ENCODE data around the gene UBE2F.

Gene UBE2F

DNA sequence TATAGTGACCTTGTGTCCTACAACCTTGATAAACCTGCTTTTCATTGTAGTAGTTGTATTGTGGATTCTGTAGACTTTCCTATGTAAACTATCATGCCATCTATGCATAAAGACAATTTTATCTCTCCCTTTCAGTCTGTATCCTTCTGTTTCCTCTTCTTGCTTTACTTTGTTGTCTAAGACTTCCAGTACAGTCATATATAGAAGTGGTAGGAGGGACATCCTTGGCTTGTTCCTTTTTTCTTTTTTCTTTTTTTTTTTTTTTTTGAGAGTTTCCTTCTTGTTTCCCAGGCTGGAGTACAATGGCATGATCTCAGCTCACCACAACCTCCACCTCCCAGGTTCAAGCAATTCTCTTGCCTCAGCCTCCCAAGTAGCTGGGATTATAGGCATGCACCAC lies 39.7 kb downstream of the UBE2F start:
- no peak overlapping the region for H3K27ac Mint-ChIP-seq
- no peak for DNase-seq
- H3K36me3 Mint-ChIP-seq (ENCODE audit: low read depth), result peaks cover 56% of the 10 kb centered on the region
- no peaks in the 10 kb centered on the region for H3K27me3 Mint-ChIP-seq
- no peak overlapping the region for H3K4me3 Mint-ChIP-seq
- peaks cover 77% of the 10 kb centered on the region for H3K4me1 Mint-ChIP-seq (ENCODE audit: low read depth)
- H3K9me3 Mint-ChIP-seq, result no peaks in the 10 kb centered on the region

DNA sequence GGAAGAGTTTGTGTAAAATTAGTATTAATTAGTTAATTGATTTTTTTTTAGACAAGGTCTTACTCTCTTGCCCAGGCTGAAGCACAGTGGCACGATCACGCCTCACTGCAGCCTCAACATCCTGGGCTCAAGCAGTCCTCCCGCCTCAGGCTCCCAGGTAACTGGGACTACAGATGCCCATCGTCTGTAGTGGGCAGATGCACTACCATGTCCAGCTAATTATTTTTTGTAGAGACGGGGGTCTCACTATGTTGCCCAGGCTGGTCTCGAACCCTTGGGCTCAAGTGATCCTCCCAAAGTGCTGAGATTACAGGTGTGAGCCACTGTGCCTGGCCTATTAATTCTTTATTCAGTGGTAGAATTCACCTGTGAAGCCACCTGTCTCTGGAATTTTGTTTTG lies 41.1 kb downstream of the UBE2F start:
- DNase-seq, result no peak
- H3K4me1 Mint-ChIP-seq (ENCODE audit: low read depth), result peaks cover 68% of the 10 kb centered on the region
- H3K27ac Mint-ChIP-seq, result no peak overlapping the region
- H3K36me3 Mint-ChIP-seq (ENCODE audit: low read depth), result peaks cover 65% of the 10 kb centered on the region
- H3K27me3 Mint-ChIP-seq, result no peaks in the 10 kb centered on the region
- H3K4me3 Mint-ChIP-seq, result no peak overlapping the region
- no peaks in the 10 kb centered on the region for H3K9me3 Mint-ChIP-seq

DNA sequence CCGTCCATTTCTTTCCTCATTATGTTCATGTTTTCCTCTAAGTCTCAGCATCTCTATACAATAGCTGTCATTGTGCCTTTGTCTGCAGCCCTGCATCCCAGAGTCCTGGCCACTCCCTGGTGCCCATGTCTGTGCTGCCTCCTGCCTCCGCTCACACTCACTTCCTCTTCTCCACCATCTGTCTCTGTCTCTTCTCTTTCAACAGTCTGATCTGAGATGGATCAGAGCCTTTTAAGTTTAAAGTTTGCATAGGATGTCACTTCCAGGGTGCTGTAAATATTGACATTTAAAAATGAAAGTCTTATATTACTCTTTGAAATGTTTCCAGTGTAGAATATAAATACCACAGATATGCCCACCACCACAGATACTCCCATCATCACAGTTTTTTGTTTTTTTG lies 42.7 kb downstream of the UBE2F start:
- Mint-ChIP-seq H3K4me1 (ENCODE audit: low read depth) (peaks cover 51% of the 10 kb centered on the region), H3K9me3 (no peaks in the 10 kb centered on the region), H3K36me3 (ENCODE audit: low read depth) (peaks cover 64% of the 10 kb centered on the region), H3K27ac (peak overlapping the region; percentile 39), H3K4me3 (no peak overlapping the region), H3K27me3 (no peaks in the 10 kb centered on the region)
- no peak for DNase-seq

DNA sequence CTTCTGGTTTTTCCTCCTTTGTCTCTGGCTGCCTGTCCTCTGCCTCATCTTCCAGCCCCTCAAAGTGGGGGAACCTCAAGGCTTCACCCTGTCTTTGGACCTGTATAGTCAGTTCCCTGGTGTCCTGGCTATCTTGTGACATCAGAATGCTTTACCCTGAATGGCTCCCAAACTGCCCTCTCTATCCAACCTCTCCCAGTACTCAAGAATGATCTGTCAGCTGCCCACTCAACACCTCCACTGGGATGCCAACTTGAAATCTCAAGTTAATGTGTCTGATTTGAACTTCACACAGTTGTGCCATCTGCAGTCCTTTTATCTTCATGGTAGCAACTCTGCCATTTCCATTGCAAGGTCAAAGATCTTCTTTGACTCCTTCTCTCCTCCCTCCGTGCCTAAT lies 43.8 kb downstream of the UBE2F start:
- no peaks in the 10 kb centered on the region for H3K9me3 Mint-ChIP-seq
- no peak overlapping the region for H3K4me3 Mint-ChIP-seq

DNA sequence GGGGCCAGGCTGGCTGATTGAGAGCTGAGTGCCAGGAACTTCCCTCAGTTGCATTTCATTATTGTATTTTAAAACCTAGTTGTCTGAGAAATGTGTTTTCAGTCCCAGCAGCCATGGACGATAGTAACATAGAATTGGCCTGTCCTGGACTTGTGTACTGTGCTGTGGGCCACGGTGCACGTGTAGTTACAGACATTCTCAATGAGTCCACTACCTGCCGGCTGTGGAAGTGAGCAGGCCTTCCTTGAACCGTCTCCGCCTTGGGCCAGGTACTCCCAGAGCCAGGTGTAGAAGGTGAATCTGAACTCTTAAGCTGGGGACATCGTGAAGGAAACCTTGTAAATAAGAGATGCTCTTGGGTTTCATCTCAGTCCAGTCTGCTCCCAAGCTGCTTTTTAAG lies 47.0 kb downstream of the UBE2F start:
- Mint-ChIP-seq H3K36me3 (ENCODE audit: low read depth) (peaks cover 58% of the 10 kb centered on the region), H3K27ac (no peak overlapping the region), H3K4me3 (no peak overlapping the region), H3K27me3 (no peaks in the 10 kb centered on the region), H3K4me1 (ENCODE audit: low read depth) (peaks cover 27% of the 10 kb centered on the region), H3K9me3 (no peaks in the 10 kb centered on the region)
- no peak for DNase-seq

More for the DNA sequence above, 43.8 kb downstream of the UBE2F start:
- Mint-ChIP-seq H3K4me1 (ENCODE audit: low read depth) (peaks cover 48% of the 10 kb centered on the region), H3K36me3 (ENCODE audit: low read depth) (peaks cover 62% of the 10 kb centered on the region), H3K27ac (peak overlapping the region; percentile 1), H3K27me3 (no peaks in the 10 kb centered on the region)
- DNase-seq, result no peak

DNA sequence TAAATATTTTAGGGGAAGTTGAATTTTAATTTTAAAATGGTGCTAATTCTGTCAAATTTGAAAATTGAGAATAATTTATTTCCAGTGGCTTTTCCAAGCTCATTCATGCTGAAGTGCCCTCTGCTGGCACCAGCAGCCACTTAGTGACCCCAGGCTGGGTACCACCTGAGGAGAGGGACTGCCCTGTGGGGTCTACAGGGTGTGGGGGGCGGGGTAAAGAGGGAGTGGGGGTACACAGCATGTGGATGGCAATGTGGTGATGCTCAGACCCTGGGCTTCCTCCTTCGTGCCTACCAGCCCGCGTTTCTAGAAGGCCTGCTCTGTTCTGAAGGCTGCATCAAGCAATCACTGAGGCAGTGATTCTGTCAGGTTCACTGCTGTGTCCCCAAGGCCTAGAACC lies 48.9 kb downstream of the UBE2F start:
- no peak for DNase-seq
- Mint-ChIP-seq H3K27me3 (no peaks in the 10 kb centered on the region), H3K4me3 (no peak overlapping the region), H3K9me3 (no peaks in the 10 kb centered on the region), H3K27ac (no peak overlapping the region), H3K4me1 (ENCODE audit: low read depth) (peaks cover 12% of the 10 kb centered on the region), H3K36me3 (ENCODE audit: low read depth) (peaks cover 72% of the 10 kb centered on the region)

DNA sequence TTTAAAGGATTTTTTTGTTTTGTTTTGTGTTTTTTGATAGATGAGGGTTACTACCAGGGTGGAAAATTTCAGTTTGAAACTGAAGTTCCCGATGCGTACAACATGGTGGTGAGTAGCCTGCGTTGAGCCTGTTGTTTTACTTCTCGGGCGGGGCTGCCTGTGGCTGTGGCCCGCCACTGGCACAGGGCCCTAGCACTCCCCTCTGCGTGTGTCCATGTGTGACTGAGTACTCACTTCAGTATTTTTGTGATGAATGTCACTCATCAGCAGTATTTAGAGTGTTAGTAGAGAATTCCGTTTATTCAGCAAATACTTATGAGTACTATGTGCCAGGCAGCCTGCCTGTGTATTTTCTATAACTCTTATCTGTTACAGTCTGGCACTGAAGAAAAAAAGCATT lies 49.7 kb downstream of the UBE2F start:
- Mint-ChIP-seq H3K27me3 (no peaks in the 10 kb centered on the region), H3K36me3 (ENCODE audit: low read depth) (peaks cover 72% of the 10 kb centered on the region), H3K9me3 (no peaks in the 10 kb centered on the region), H3K4me3 (no peak overlapping the region), H3K27ac (no peak overlapping the region), H3K4me1 (ENCODE audit: low read depth) (peaks cover 6% of the 10 kb centered on the region)
- no peak for DNase-seq

DNA sequence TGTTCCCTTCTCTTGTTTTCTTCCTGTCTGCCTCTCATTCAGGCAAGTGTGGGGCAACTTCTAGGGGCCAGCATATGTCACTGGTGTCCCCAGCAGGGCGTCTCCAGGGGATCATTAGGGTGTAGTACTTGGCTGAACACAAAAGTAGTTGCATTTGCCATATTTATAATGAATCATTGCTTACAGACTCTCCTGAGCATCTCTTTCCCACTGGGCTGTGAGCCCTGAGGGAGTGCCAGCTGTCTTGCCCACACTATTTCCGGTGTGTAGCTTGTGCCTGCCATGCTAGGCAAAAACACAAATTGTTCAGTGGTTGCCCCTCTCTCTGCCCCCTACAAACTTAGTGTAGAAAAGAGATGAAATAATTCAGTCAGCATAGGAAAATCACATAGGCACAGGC lies 53.1 kb downstream of the UBE2F start:
- no peaks in the 10 kb centered on the region for H3K27me3 Mint-ChIP-seq
- peaks cover 14% of the 10 kb centered on the region for H3K4me1 Mint-ChIP-seq (ENCODE audit: low read depth)
- H3K36me3 Mint-ChIP-seq (ENCODE audit: low read depth), result peaks cover 71% of the 10 kb centered on the region
- H3K9me3 Mint-ChIP-seq, result no peaks in the 10 kb centered on the region
- no peak for DNase-seq
- peak overlapping the region; percentile 5 for H3K27ac Mint-ChIP-seq
- no peak overlapping the region for H3K4me3 Mint-ChIP-seq

DNA sequence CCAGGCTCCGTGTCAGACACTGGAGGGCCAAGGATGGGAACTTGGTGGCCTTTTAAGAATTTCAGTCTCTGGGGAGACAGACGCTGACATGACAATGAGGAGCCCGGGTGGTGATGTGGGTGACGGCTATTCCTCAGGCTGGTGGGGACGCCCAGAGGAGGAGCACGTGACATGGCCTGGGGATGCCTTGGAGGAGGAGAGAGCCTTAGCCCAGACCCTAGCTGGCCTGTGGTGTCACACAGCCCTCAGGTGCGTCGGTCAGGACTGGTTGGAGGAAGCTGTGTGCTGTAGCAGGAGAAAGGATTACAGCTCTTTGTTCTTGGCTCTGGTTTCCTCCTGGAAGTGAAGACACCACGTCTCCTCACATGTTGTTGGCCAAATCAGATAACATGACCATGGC lies 54.0 kb downstream of the UBE2F start:
- Mint-ChIP-seq H3K9me3 (no peaks in the 10 kb centered on the region), H3K27ac (no peak overlapping the region), H3K4me1 (ENCODE audit: low read depth) (peaks cover 20% of the 10 kb centered on the region), H3K4me3 (no peak overlapping the region), H3K36me3 (ENCODE audit: low read depth) (peaks cover 76% of the 10 kb centered on the region), H3K27me3 (no peaks in the 10 kb centered on the region)
- DNase-seq, result no peak

DNA sequence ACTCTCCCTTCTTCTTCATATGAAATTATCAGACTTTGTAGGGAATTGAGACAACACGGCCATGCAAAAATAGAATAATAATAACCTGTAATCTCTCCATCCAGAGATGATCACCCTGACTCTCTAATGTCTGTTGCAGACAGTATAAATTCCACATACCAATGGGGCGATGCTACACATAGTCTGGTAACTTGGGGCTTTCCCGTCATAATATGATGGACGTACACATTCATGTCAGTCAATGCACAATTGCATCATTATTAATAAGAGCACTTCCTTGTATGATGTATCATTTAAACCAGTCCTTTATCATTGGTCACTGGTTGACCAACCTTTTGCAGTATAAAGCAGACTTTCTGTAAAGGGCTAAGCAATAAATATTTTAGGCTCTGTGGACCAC lies 54.5 kb downstream of the UBE2F start:
- no peaks in the 10 kb centered on the region for H3K27me3 Mint-ChIP-seq
- peaks cover 81% of the 10 kb centered on the region for H3K36me3 Mint-ChIP-seq (ENCODE audit: low read depth)
- peaks cover 20% of the 10 kb centered on the region for H3K4me1 Mint-ChIP-seq (ENCODE audit: low read depth)
- H3K4me3 Mint-ChIP-seq, result no peak overlapping the region
- H3K9me3 Mint-ChIP-seq, result no peaks in the 10 kb centered on the region
- no peak for DNase-seq
- no peak overlapping the region for H3K27ac Mint-ChIP-seq

DNA sequence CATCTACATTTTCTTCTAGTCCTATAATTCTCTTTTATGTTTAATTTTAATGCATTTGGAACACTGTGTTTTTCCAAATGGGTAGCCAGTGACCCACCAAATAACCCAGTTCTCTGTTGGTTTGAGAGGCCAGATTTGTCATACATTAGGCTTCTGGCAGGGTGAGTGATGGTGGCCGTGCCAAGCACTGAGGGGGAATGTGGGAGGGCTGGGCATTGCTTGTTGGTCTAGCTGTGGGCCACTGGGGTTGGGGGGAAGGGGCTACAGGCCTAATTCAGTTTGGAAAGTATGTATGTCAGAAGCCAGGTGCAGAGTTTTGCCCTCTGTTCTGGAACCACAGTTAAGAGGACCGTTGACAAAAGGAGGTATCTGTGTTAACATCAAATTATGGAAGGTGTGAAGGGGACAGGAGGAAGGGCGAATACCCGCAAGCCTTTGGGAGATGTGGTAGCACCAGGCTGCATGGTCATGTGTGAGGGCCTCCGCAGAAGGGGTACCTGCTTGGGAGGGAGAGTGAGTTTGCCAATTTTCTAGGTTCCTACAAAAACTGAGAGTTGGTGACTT lies 55.9 kb downstream of the UBE2F start:
- Mint-ChIP-seq H3K9me3 (no peaks in the 10 kb centered on the region), H3K4me3 (no peak overlapping the region), H3K36me3 (ENCODE audit: low read depth) (peaks cover 83% of the 10 kb centered on the region), H3K4me1 (ENCODE audit: low read depth) (peaks cover 23% of the 10 kb centered on the region), H3K27ac (no peak overlapping the region), H3K27me3 (no peaks in the 10 kb centered on the region)
- DNase-seq, result no peak

DNA sequence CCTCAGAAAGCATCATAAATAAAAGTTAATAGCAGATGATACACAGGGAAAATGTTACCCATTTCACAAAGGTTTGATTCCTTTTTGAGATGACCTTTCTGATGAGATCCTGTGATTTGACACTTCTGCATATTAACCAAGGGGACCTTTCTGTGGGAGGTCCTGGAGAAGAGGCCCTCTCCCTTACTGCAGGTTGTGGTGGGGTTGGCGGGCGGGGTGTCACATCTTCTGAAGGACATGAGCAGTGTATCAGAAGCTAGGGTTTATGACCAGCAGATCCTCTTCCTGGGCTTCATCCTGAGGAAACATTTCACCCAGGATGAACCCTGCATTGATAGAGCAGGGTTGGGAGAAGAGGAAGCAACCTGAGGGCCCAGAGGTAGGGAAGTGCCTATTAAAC lies 56.8 kb downstream of the UBE2F start:
- peaks cover 23% of the 10 kb centered on the region for H3K4me1 Mint-ChIP-seq (ENCODE audit: low read depth)
- no peak overlapping the region for H3K27ac Mint-ChIP-seq
- H3K36me3 Mint-ChIP-seq (ENCODE audit: low read depth), result peaks cover 85% of the 10 kb centered on the region
- H3K4me3 Mint-ChIP-seq, result no peak overlapping the region
- no peaks in the 10 kb centered on the region for H3K9me3 Mint-ChIP-seq
- no peak for DNase-seq
- no peaks in the 10 kb centered on the region for H3K27me3 Mint-ChIP-seq

DNA sequence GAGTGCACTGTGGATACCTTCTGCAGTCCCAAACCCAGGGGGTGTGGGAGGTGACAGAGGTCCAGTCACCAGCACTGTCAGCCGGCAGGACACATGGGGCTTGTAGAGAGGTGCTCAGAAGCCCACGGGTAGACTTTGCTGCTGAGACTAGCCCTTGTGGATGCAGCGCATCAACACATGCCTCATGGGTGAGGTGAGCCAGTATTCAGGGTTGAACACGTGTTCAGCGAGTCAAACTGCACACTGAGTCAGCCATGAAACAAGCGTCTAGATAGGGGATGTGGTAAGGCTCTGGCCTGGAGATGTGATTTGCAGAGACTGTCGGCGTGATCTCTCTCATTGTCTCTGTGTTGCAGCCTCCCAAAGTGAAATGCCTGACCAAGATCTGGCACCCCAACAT lies 58.2 kb downstream of the UBE2F start:
- H3K4me1 Mint-ChIP-seq (ENCODE audit: low read depth), result peaks cover 23% of the 10 kb centered on the region
- peak overlapping the region; percentile 43 for H3K4me3 Mint-ChIP-seq
- no peaks in the 10 kb centered on the region for H3K9me3 Mint-ChIP-seq
- H3K27ac Mint-ChIP-seq, result peak overlapping the region; percentile 83
- H3K36me3 Mint-ChIP-seq (ENCODE audit: low read depth), result peaks cover 83% of the 10 kb centered on the region
- no peaks in the 10 kb centered on the region for H3K27me3 Mint-ChIP-seq
- peak; percentile 52 for DNase-seq

DNA sequence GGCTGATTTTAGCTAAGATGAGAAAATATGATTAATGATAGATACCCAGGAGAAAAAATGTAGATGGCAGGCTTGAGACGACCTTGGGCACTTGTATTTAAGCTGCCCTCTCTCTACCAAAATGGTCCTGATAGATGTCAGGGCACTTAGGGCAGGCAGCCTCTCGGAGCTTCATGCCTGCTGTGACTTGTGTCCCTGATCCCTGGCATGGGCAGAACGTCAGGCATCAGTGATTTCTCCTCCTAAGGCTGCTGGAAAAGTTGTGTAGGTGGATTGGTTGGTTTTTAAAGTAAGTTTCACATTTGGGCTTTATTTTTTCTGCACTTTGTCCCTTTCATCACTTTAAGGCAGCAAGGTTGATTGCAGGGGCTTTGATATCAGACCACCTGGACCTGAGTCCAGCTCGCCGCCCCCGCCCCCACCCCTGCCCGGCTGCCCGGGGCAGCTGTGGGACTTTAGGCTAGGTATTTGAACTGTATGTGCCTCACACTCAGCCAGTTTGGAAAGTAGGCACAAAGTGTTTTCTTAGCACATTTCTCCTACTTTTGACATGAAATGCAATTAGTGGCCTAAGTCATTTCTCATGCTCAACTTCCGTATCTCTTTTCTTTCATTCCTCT lies 59.0 kb downstream of the UBE2F start:
- Mint-ChIP-seq H3K4me3 (peak overlapping the region; percentile 43), H3K4me1 (ENCODE audit: low read depth) (peaks cover 23% of the 10 kb centered on the region), H3K36me3 (ENCODE audit: low read depth) (peaks cover 83% of the 10 kb centered on the region), H3K27me3 (no peaks in the 10 kb centered on the region), H3K27ac (peak overlapping the region; percentile 83), H3K9me3 (no peaks in the 10 kb centered on the region)
- no peak for DNase-seq

DNA sequence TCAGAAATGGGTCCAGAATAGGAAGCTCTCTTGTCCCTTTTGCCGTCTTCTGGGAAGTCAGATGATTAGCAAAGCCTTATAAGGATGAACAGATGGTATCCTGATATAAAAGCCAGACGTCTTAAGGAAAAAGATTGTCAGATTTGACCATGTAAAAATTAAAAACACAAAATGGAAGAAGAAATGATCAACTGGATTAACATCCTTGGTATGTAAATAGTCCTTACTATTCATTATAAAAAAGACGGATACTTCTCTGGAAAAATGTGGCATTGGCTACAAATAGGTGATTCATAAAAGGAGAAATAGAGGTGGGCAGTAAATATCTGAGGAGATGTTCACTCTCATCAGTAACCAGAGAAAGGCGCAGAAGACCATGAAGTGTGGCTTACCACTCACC lies 60.2 kb downstream of the UBE2F start:
- no peaks in the 10 kb centered on the region for H3K9me3 Mint-ChIP-seq
- peaks cover 23% of the 10 kb centered on the region for H3K4me1 Mint-ChIP-seq (ENCODE audit: low read depth)
- H3K27me3 Mint-ChIP-seq, result no peaks in the 10 kb centered on the region
- H3K4me3 Mint-ChIP-seq, result no peak overlapping the region
- no peak overlapping the region for H3K27ac Mint-ChIP-seq
- no peak for DNase-seq
- H3K36me3 Mint-ChIP-seq (ENCODE audit: low read depth), result peaks cover 83% of the 10 kb centered on the region
